SK-N-SH (cell line): ENCODE data around the gene NOTCH4.
A peak's percentile ranks its signal among the peaks of the same experiment; 100 is the strongest.

ENCODE experiments used
- CTCF ChIP-seq: fragments of 200-600 bp; sonication (generic); IDR thresholded peaks from 2 replicates; pipeline ENCODE4 v1.6.1; 2017; ENCODE audit warnings: antibody characterized with exemption, mild to moderate bottlenecking, moderate library complexity
- EP300 ChIP-seq, 2 experiments: IDR thresholded peaks; 2 replicates each; pipeline versions ENCODE4 v1.4.0 to v1.6.1; 2012; ENCODE audit warnings: borderline replicate concordance in 1 of 2, low read depth in 1 of 2, low read length in 1 of 2
- GATA2 ChIP-seq: sonication (generic); formaldehyde crosslinking; IDR thresholded peaks from 2 replicates; pipeline ENCODE4 v1.5.0; 2020; ENCODE audit warnings: mild to moderate bottlenecking, missing genetic modification reagents
- MAX ChIP-seq: IDR thresholded peaks from 2 replicates; pipeline ENCODE4 v1.4.0; 2012; ENCODE audit warnings: low read depth
- NFIC ChIP-seq: IDR thresholded peaks from 2 replicates; pipeline ENCODE4 v1.4.0; 2012; ENCODE audit warnings: borderline replicate concordance
- POLR2AphosphoS5 ChIP-seq: IDR thresholded peaks from 2 replicates; pipeline ENCODE4 v1.6.1; 2012; ENCODE audit warnings: low read depth, low read length
- RAD21 ChIP-seq: IDR thresholded peaks from 2 replicates; pipeline ENCODE4 v1.6.1; 2012; ENCODE audit warnings: mild to moderate bottlenecking, low read length
- RCOR1 ChIP-seq: fragments of 150-350 bp; IDR thresholded peaks from 2 replicates; pipeline ENCODE4 v1.6.1; 2017; ENCODE audit warnings: antibody characterized with exemption, low read length
- RFX5 ChIP-seq: IDR thresholded peaks from 2 replicates; pipeline ENCODE4 v1.6.1; 2012; ENCODE audit warnings: mild to moderate bottlenecking, improper control_type of control experiment, low read length
- SMC3 ChIP-seq: IDR thresholded peaks from 2 replicates; pipeline ENCODE4 v1.6.1; 2012; ENCODE audit warnings: low read depth, low read length, improper control_type of control experiment
- TCF12 ChIP-seq: IDR thresholded peaks from 2 replicates; pipeline ENCODE4 v1.4.0; 2012
- USF1 ChIP-seq: IDR thresholded peaks from 2 replicates; pipeline ENCODE4 v1.4.0; 2012; ENCODE audit warnings: low read depth, borderline replicate concordance
- YY1 ChIP-seq: IDR thresholded peaks from 2 replicates; pipeline ENCODE4 v1.4.0; 2012; ENCODE audit warnings: low read depth, mild to moderate bottlenecking
- ZBTB33 ChIP-seq: IDR thresholded peaks from 2 replicates; pipeline ENCODE4 v1.4.0; 2012; ENCODE audit warnings: low read depth, borderline replicate concordance

- no peak for TF ChIP-seq CTCF
- no peak for TF ChIP-seq USF1
- TF ChIP-seq ZBTB33, result no peak
- no peak for TF ChIP-seq NFIC
- TF ChIP-seq YY1, result no peak
- 0 out of 2 replicates have a peak, but pooled peaks have one; percentile 13 for TF ChIP-seq POLR2AphosphoS5
- no peak for TF ChIP-seq TCF12
- no peak for TF ChIP-seq EP300 (IDR thresholded peaks at IDR 0.05; ENCODE audit: borderline replicate concordance in 1 of 2, low read depth in 1 of 2, low read length in 1 of 2)
- no peak for TF ChIP-seq RAD21
- no peak for TF ChIP-seq GATA2 (CRISPR knock-in tag)
- TF ChIP-seq SMC3, result no peak
- no peak for TF ChIP-seq RCOR1
- no peak for TF ChIP-seq RFX5
- no peak for TF ChIP-seq MAX
These were observed 54.9 kb downstream of the NOTCH4 start for GRCh38 chr6:32168807-32169591.
